A673 (cell line): Measurements from ENCODE around the gene SMAD3. TPM values are rescaled to one million over a fixed set of nuclear protein-coding genes. Genes with fewer than 3 reads are reported as not detected.
A peak's percentile ranks its signal among the peaks of the same experiment; 100 is the strongest.

ENCODE experiments used
- BruUV-seq: library from RNA; stranded (reverse); fragments of 400-500 nt; replicated peaks from 2 replicates; lab custom pipeline; 2021; lab: Mats Ljungman, UMichigan
- CTCF ChIA-PET: fragments of 300-600 bp; sonication (Branson Sonifier 250); formaldehyde crosslinking; loops from one replicate; lab custom pipeline; 2022; ENCODE audit warnings: antibody characterized with exemption; lab: Charles Lee
- POLR2A ChIA-PET: fragments of 300-600 bp; sonication (Branson Sonifier 250); formaldehyde crosslinking; loops from one replicate; lab custom pipeline; 2022; ENCODE audit warnings: antibody characterized with exemption; ENCODE audit not compliant: low non-redundant PET; lab: Charles Lee
- DNase-seq: peaks from one replicate; pipeline ENCODE4 v3.0.0-alpha.2; 2015; ENCODE audit warnings: low spot score
- H3K27ac ChIP-seq: fragments of 200-600 bp; sonication (generic); 2 replicates; pipeline ENCODE4 v1.5.1; 2016; ENCODE audit warnings: mixed run types, low read depth, mild to moderate bottlenecking, mixed read lengths, antibody characterized with exemption, low read length; ENCODE audit not compliant: poor library complexity, severe bottlenecking
- H3K27me3 ChIP-seq: fragments of 200-600 bp; sonication (generic); replicated peaks from 2 replicates; pipeline ENCODE4 v1.6.1; 2017; ENCODE audit warnings: mixed run types, low read depth, mild to moderate bottlenecking, mixed read lengths, antibody characterized with exemption, low read length; ENCODE audit not compliant: insufficient read depth, poor library complexity
- H3K36me3 ChIP-seq: fragments of 200-600 bp; sonication (generic); 2 replicates; pipeline ENCODE4 v1.6.1; 2016; ENCODE audit warnings: mixed run types, mild to moderate bottlenecking, mixed read lengths, antibody characterized with exemption, low read length; ENCODE audit not compliant: insufficient read depth, poor library complexity, severe bottlenecking
- H3K4me1 ChIP-seq: fragments of 200-600 bp; sonication (generic); 2 replicates; pipeline ENCODE4 v1.6.1; 2017; ENCODE audit warnings: mixed run types, mild to moderate bottlenecking, mixed read lengths, antibody characterized with exemption, low read length; ENCODE audit not compliant: insufficient read depth, poor library complexity, severe bottlenecking
- H3K4me3 ChIP-seq: fragments of 200-600 bp; sonication (generic); 2 replicates; pipeline ENCODE4 v1.5.1; 2016; ENCODE audit warnings: low read depth, mixed run types, mild to moderate bottlenecking, mixed read lengths, low read length; ENCODE audit not compliant: poor library complexity, severe bottlenecking
- H3K9me3 ChIP-seq: fragments of 200-600 bp; sonication (generic); 2 replicates; pipeline ENCODE4 v1.6.1; 2016; ENCODE audit warnings: mixed run types, low read depth, mild to moderate bottlenecking, mixed read lengths, antibody characterized with exemption, low read length; ENCODE audit not compliant: poor library complexity, severe bottlenecking
- CTCF ChIP-seq: fragments of 300-800, 200-600 bp; sonication (generic); conservative IDR thresholded peaks from 2 replicates; pipeline ENCODE4 v1.5.1; 2017; ENCODE audit warnings: low read depth, mild to moderate bottlenecking, antibody characterized with exemption, low read length, moderate library complexity, mixed read lengths
- EZH2 ChIP-seq: fragments of 200-600 bp; sonication (generic); IDR thresholded peaks from 2 replicates; pipeline ENCODE4 v1.6.1; 2017; ENCODE audit warnings: borderline replicate concordance, low read depth, mild to moderate bottlenecking, mixed read lengths, antibody characterized with exemption, low read length; ENCODE audit not compliant: poor library complexity, severe bottlenecking
- intact Hi-C: fragments of 100-400 bp; cut with micrococcal nuclease; formaldehyde crosslinking; loops from one replicate; pipeline ENCODE4 v1.10.0; 2022; ENCODE audit not compliant: unreplicated experiment
- total RNA-seq: library from RNA; stranded (reverse); gene quantifications from 2 replicates; pipeline ENCODE4 v1.2.3, GENCODE V29; 2021

The SMAD3 gene
- total RNA-seq, 1 experiment from 2014 or later = 31.0 TPM

GRCh38 chr15:67108122-67108961 lies 42.9 kb downstream of the SMAD3 start:
- CTCF ChIA-PET = no interaction called here
- intact Hi-C loops = no loop called here
- Histone ChIP-seq H3K36me3 (no peaks in the 10 kb centered on the region), H3K4me1 (peaks cover 37% of the 10 kb centered on the region), H3K9me3 (peaks cover 12% of the 10 kb centered on the region), H3K4me3 (no peak overlapping the region), H3K27me3 (no peaks in the 10 kb centered on the region), H3K27ac (no peak overlapping the region)
- TF ChIP-seq CTCF (no peak), EZH2 (no peak)
- no TSS peak for BruUV-seq
- POLR2A ChIA-PET = no interaction called here
- no peak for DNase-seq

GRCh38 chr15:67109141-67110034 lies 44.0 kb downstream of the SMAD3 start:
- DNase-seq = peak; percentile 58
- CTCF ChIA-PET = no interaction called here
- no peak overlapping the region for H3K4me3 ChIP-seq
- POLR2A ChIA-PET = no interaction called here
- peak overlapping the region; percentile 54 for H3K27ac ChIP-seq
- intact Hi-C loops = no loop called here
- BruUV-seq = no TSS peak
- TF ChIP-seq CTCF = no peak
- TF ChIP-seq EZH2 = no peak
- H3K4me1 ChIP-seq = peaks cover 34% of the 10 kb centered on the region
- H3K27me3 ChIP-seq = no peaks in the 10 kb centered on the region
- no peaks in the 10 kb centered on the region for H3K36me3 ChIP-seq
- peaks cover 12% of the 10 kb centered on the region for H3K9me3 ChIP-seq

GRCh38 chr15:67110361-67110781 lies 45.0 kb downstream of the SMAD3 start:
- ChIA-PET POLR2A (no interaction called here), CTCF (no interaction called here)
- DNase-seq = no peak
- H3K36me3 ChIP-seq = no peaks in the 10 kb centered on the region
- BruUV-seq = no TSS peak
- TF ChIP-seq EZH2 (no peak), CTCF (no peak)
- H3K4me1 ChIP-seq = peaks cover 25% of the 10 kb centered on the region
- H3K9me3 ChIP-seq = peaks cover 12% of the 10 kb centered on the region
- H3K4me3 ChIP-seq = no peak overlapping the region
- H3K27me3 ChIP-seq = no peaks in the 10 kb centered on the region
- H3K27ac ChIP-seq = no peak overlapping the region
- intact Hi-C loops = no loop called here
